GM12872 (cell line): Measurements from ENCODE around the gene IL11.

ENCODE experiments used
- CTCF ChIP-seq: IDR thresholded peaks from 3 replicates; pipeline ENCODE4 v1.5.1; 2011; ENCODE audit warnings: low read depth, mild to moderate bottlenecking, low read length, moderate library complexity; ENCODE audit not compliant: insufficient read depth

IL11 gene

GRCh38 chr19:55382013-55382412 lies 11.8 kb upstream of the IL11 start:
- TF ChIP-seq CTCF = no peak

GRCh38 chr19:55379174-55379573 lies 8.9 kb upstream of the IL11 start:
- TF ChIP-seq CTCF = no peak

GRCh38 chr19:55377356-55378131 lies 7.3 kb upstream of the IL11 start:
- TF ChIP-seq CTCF = no peak

- no peak for TF ChIP-seq CTCF
Measured at GRCh38 chr19:55376241-55376933, 6.1 kb upstream of the IL11 start, which contains the start of gene TMEM190. TMEM190 (plus strand) TSS chr19:55376826; CDS start chr19:55376854, 28 bp downstream.

GRCh38 chr19:55373993-55374757 lies 3.9 kb upstream of the IL11 start:
- TF ChIP-seq CTCF = no peak

- no peak for TF ChIP-seq CTCF
Measured at GRCh38 chr19:55373306-55373992, 3.2 kb upstream of the IL11 start.
